Transverse colon (tissue), 4 donors: Measurements from ENCODE around the gene TMEM208.

Experiments used
- CTCF ChIP-seq, 5 experiments: fragments of 200-600 bp in 3 of 5; fragments of 450-650 bp in 2 of 5; sonication (generic) in 3 of 5; IDR thresholded peaks; 1 replicate in 2 of 5; 2 replicates in 3 of 5; pipeline ENCODE4 v1.5.1; 2016 to 2017; ENCODE audit warnings: antibody characterized with exemption in 5 of 5, inconsistent platforms in 3 of 5, mild to moderate bottlenecking in 2 of 5, moderate library complexity in 1 of 5
- EP300 ChIP-seq: sonication (generic); formaldehyde crosslinking; IDR thresholded peaks from one replicate; pipeline ENCODE4 v1.6.1; 2017; ENCODE audit warnings: antibody characterized with exemption, low read depth
- POLR2A ChIP-seq: fragments of 450-650 bp; IDR thresholded peaks from one replicate; pipeline ENCODE4 v1.6.1; 2016; ENCODE audit warnings: antibody characterized with exemption, mild to moderate bottlenecking, moderate library complexity
- POLR2AphosphoS5 ChIP-seq, 3 donors: sonication (generic); formaldehyde crosslinking; IDR thresholded peaks; one replicate each; pipeline ENCODE4 v1.6.1; 2016; ENCODE audit warnings: antibody characterized with exemption in 3 of 3

GRCh38 chr16:67207249-67208091 is 19.5 kb upstream of the TMEM208 start:
- TF ChIP-seq POLR2A, result no peak
- no peak for TF ChIP-seq CTCF (IDR thresholded peaks at IDR 0.05)
- no peak for TF ChIP-seq EP300
- no peak for TF ChIP-seq POLR2AphosphoS5 (IDR thresholded peaks at IDR 0.05)
